HL-60 (cell line): ENCODE results near the gene SPAG8.

Source experiments
- DNase-seq, 2 experiments: peaks; one replicate each; pipeline ENCODE4 v3.0.0-alpha.2; 2010 to 2020; ENCODE audit warnings: low read depth in 1 of 2, low spot score in 1 of 2
- H3K27ac ChIP-seq: fragments of 250-450 bp; sonication (Bioruptor Pico); replicated peaks from 2 replicates; pipeline ENCODE4 v1.5.1; 2020; ENCODE audit warnings: mild to moderate bottlenecking, moderate library complexity
- H3K27me3 ChIP-seq: fragments of 250-450 bp; sonication (Bioruptor Pico); 2 replicates; pipeline ENCODE4 v1.5.1; 2021; ENCODE audit warnings: mild to moderate bottlenecking, moderate library complexity; ENCODE audit not compliant: insufficient read depth, poor library complexity, severe bottlenecking
- H3K4me3 ChIP-seq: replicated peaks from 2 replicates; pipeline ENCODE4 v1.5.1; 2011; ENCODE audit warnings: mild to moderate bottlenecking, control low read depth, low read length; ENCODE audit not compliant: insufficient read depth
- GABPA ChIP-seq: IDR thresholded peaks from 2 replicates; pipeline ENCODE4 v1.6.1; 2012; ENCODE audit warnings: low read depth
- POLR2AphosphoS5 ChIP-seq: IDR thresholded peaks from 2 replicates; pipeline ENCODE4 v1.6.1; 2012; ENCODE audit warnings: low read depth
- SPI1 ChIP-seq: IDR thresholded peaks from 2 replicates; pipeline ENCODE4 v1.6.1; 2012; ENCODE audit warnings: low read depth, mild to moderate bottlenecking, borderline replicate concordance
- TF ChIP-seq, protein P1 (sequence below): IDR thresholded peaks from one replicate; pipeline ENCODE4 v1.5.1; 2011; ENCODE audit warnings: low read length, control low read depth, inconsistent platforms; ENCODE audit not compliant: insufficient read depth
- TF ChIP-seq, protein P2 (sequence below): IDR thresholded peaks from 2 replicates; pipeline ENCODE4 v1.6.1; 2012; ENCODE audit warnings: low read depth; ENCODE audit not compliant: insufficient replicate concordance

The SPAG8 gene

DNA sequence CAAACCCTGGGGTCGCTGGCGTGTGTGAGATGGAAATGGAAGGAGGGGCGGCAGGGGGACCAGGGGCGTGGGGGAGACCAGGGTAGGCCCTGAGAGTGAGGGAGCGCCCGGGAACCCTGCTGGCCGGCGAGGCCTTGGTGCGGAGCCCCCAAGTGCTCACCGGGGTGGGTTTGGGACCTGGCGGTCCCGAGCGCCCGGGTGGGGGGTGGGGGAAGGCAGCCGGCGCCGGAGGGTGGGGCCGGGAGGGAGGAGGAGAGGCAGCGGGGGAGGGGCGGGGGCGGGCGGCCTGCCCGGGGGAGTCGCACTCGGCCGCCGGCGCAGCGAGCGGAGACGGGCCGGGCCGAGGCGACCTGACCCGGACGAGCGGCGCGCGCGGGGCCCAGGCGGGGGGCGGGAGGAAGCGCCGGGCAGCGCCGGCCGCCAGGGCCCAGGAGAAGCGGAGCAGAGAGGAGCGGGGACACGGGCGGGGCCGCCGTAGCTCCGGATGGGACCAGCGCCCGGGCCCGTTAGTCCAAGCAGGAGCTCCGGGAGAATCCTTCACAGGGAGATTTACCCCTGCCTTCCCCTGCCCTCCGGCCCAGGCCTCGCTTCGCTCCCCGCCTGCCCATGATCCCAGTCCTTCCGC lies 20.7 kb downstream of the SPAG8 start, which contains the start of gene NPR2:
Gene NPR2, plus strand, starts transcription at position 295 of the 625 bp plus-strand sequence. CDS start 818 bp downstream, outside the sequence.
- Histone ChIP-seq H3K27ac (no peak within 1 kb of the TSS), H3K4me3 (no peak within 1 kb of the TSS), H3K27me3 (no peaks in the 10 kb centered on the region)

DNA sequence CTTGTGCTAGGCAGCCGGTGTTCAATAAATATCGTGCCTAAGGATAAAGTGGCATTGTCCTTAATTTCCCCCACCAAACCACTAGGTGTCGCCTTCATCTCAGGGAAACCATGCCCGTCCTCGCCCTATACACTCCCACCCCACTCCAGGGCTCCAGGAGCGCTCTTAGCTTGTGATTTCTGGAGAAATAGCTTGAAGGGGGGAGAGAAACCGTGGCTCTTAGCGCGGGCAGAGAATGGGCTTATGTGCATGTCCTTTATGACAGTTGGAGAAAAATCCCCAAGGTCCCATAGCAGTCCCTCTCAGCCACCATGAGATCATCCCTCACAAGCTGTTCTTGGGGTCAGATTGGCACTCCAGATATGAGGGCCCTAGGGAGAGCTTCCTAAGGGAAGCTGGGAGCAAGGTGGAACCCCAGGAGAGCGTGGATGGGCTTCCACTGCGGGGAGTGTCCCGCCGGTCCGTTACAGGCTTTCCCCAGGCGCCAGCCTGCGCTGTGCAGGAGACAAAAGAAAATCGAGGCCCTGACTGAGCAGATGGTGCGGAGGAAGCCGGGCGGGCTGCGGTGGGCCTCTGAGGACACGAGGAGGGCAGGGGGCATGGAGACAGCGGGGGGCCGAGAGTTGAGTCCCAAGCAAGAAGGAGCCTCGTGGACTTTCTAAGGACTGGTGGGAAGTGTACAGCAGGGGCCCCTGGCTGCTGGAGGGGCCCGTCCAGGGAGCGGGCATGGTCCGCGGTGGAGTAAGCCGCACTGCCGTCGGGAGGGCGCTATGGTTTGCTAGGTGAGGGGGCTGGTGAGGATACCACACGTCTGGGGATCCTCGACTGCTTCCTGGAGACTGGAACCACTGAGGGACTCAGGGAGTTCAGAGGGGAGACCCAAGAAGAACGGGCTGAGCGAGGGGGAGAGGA lies 21.4 kb downstream of the SPAG8 start:
- peak; percentile 43 to 63 for DNase-seq
- no peak for TF ChIP-seq SPI1
- TF ChIP-seq, protein P1, sequence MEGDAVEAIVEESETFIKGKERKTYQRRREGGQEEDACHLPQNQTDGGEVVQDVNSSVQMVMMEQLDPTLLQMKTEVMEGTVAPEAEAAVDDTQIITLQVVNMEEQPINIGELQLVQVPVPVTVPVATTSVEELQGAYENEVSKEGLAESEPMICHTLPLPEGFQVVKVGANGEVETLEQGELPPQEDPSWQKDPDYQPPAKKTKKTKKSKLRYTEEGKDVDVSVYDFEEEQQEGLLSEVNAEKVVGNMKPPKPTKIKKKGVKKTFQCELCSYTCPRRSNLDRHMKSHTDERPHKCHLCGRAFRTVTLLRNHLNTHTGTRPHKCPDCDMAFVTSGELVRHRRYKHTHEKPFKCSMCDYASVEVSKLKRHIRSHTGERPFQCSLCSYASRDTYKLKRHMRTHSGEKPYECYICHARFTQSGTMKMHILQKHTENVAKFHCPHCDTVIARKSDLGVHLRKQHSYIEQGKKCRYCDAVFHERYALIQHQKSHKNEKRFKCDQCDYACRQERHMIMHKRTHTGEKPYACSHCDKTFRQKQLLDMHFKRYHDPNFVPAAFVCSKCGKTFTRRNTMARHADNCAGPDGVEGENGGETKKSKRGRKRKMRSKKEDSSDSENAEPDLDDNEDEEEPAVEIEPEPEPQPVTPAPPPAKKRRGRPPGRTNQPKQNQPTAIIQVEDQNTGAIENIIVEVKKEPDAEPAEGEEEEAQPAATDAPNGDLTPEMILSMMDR: peak; percentile 89
- no peak overlapping the region for H3K4me3 ChIP-seq
- H3K27me3 ChIP-seq: no peaks in the 10 kb centered on the region
- no peak overlapping the region for H3K27ac ChIP-seq

More for the DNA sequence above, 20.7 kb downstream of the SPAG8 start, which contains the start of gene NPR2:
- DNase-seq: no peak
- TF ChIP-seq SPI1 (no peak), GABPA (no peak), POLR2AphosphoS5 (no peak)
- TF ChIP-seq, protein P1: no peak
- TF ChIP-seq, protein P2, sequence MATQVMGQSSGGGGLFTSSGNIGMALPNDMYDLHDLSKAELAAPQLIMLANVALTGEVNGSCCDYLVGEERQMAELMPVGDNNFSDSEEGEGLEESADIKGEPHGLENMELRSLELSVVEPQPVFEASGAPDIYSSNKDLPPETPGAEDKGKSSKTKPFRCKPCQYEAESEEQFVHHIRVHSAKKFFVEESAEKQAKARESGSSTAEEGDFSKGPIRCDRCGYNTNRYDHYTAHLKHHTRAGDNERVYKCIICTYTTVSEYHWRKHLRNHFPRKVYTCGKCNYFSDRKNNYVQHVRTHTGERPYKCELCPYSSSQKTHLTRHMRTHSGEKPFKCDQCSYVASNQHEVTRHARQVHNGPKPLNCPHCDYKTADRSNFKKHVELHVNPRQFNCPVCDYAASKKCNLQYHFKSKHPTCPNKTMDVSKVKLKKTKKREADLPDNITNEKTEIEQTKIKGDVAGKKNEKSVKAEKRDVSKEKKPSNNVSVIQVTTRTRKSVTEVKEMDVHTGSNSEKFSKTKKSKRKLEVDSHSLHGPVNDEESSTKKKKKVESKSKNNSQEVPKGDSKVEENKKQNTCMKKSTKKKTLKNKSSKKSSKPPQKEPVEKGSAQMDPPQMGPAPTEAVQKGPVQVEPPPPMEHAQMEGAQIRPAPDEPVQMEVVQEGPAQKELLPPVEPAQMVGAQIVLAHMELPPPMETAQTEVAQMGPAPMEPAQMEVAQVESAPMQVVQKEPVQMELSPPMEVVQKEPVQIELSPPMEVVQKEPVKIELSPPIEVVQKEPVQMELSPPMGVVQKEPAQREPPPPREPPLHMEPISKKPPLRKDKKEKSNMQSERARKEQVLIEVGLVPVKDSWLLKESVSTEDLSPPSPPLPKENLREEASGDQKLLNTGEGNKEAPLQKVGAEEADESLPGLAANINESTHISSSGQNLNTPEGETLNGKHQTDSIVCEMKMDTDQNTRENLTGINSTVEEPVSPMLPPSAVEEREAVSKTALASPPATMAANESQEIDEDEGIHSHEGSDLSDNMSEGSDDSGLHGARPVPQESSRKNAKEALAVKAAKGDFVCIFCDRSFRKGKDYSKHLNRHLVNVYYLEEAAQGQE: no peak

DNA sequence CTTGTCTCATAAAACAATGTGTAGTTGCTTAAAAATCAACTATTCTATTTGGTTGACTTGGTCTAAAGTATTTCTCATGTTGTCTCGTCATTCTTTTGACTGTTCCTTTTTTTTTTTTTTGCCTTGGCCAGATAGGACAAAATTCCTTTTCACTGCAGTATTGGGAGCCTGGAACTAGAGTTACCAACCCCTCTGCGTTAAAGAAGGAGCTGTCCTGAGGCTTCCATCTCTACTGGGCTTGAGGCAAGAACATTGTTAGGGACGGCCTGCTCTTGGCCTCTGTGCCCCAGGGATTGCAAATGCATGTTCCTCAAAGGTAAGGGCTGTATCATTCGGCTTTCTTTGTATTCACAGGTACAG lies 22.1 kb downstream of the SPAG8 start:
- Histone ChIP-seq H3K27me3 (no peaks in the 10 kb centered on the region), H3K27ac (no peak overlapping the region), H3K4me3 (no peak overlapping the region)
- TF ChIP-seq, protein P1: no peak
- no peak for TF ChIP-seq POLR2AphosphoS5
- no peak for TF ChIP-seq SPI1
- no peak for TF ChIP-seq GABPA
- TF ChIP-seq, protein P2: no peak
- DNase-seq: no peak
